ENCODE measurements around the gene KATNBL1. TPM values are rescaled to one million over a fixed set of nuclear protein-coding genes. Genes with fewer than 3 reads are reported as not detected.

KATNBL1 gene
- total RNA-seq, 3 donors from 2014 or later = 42.8 to 52.6 (median 46.2) TPM

- no peak for TF ChIP-seq CTCF (IDR thresholded peaks at IDR 0.05)
- no peak for ATAC-seq
- intact Hi-C loops (cut with DNase I, micrococcal nuclease) = no loop called here
Observed at GRCh38 chr15:34239151-34239808, 29.4 kb upstream of the KATNBL1 start.

GRCh38 chr15:34233614-34234013 is 23.7 kb upstream of the KATNBL1 start:
- DNase-seq (no peak), ATAC-seq (no peak)
- no peaks in the 10 kb centered on the region for H3K4me1 ChIP-seq (ENCODE audit: low read depth)
- H3K9me3 ChIP-seq = no peaks in the 10 kb centered on the region
- no peak for TF ChIP-seq CTCF (IDR thresholded peaks at IDR 0.05)
- intact Hi-C loops (cut with DNase I, micrococcal nuclease) = no loop called here
- peaks cover 12% of the 10 kb centered on the region for H3K36me3 ChIP-seq (ENCODE audit: low read depth)
- no peak overlapping the region for H3K4me3 ChIP-seq

More at GRCh38 chr15:34239151-34239808, 29.4 kb upstream of the KATNBL1 start:
- DNase-seq = no peak
- Histone ChIP-seq H3K9me3 (no peaks in the 10 kb centered on the region), H3K4me3 (no peak overlapping the region), H3K36me3 (ENCODE audit: low read depth) (peaks cover 8% of the 10 kb centered on the region), H3K4me1 (ENCODE audit: low read depth) (no peaks in the 10 kb centered on the region)

- TF ChIP-seq CTCF (IDR thresholded peaks at IDR 0.05) = no peak
- intact Hi-C loops (cut with DNase I, micrococcal nuclease) = loop anchor here in 1 of 2 donors (5.0 kb wide), 1 partner anchor 122 kb away; the partner anchor contains the start of genes EMC7 and PGBD4
- Histone ChIP-seq H3K36me3 (ENCODE audit: low read depth) (no peaks in the 10 kb centered on the region), H3K9me3 (no peaks in the 10 kb centered on the region), H3K4me3 (peak overlapping the region; percentile 77), H3K4me1 (ENCODE audit: low read depth) (peaks cover 6% of the 10 kb centered on the region)
- ATAC-seq (no peak), DNase-seq (peak in 2 of 3 donors; percentile 25 to 43)
Observed at GRCh38 chr15:34223904-34224596, 14.2 kb upstream of the KATNBL1 start.

- intact Hi-C loops (cut with DNase I, micrococcal nuclease) = loop anchor here (10.0 kb wide), 2 partner anchors 113 to 153 kb away; partner anchors contain the start of genes EMC7 (in 1 of the 2) and PGBD4 (in 1 of the 2)
- H3K4me1 ChIP-seq (ENCODE audit: low read depth) = no peaks in the 10 kb centered on the region
- DNase-seq (no peak), ATAC-seq (no peak)
- H3K4me3 ChIP-seq = no peak overlapping the region
- H3K36me3 ChIP-seq (ENCODE audit: low read depth) = no peaks in the 10 kb centered on the region
- no peak for TF ChIP-seq CTCF (IDR thresholded peaks at IDR 0.05)
- H3K9me3 ChIP-seq = no peaks in the 10 kb centered on the region
Observed at GRCh38 chr15:34217587-34218225, 7.8 kb upstream of the KATNBL1 start.

GRCh38 chr15:34216527-34217270 is 6.8 kb upstream of the KATNBL1 start:
- no peaks in the 10 kb centered on the region for H3K9me3 ChIP-seq
- no peak for TF ChIP-seq CTCF (IDR thresholded peaks at IDR 0.05)
- no peak for DNase-seq
- no peaks in the 10 kb centered on the region for H3K4me1 ChIP-seq (ENCODE audit: low read depth)
- ATAC-seq = no peak
- H3K36me3 ChIP-seq (ENCODE audit: low read depth) = no peaks in the 10 kb centered on the region
- intact Hi-C loops (cut with DNase I, micrococcal nuclease) = loop anchor here (10.0 kb wide), 2 partner anchors 112 to 152 kb away; partner anchors contain the start of genes EMC7 (in 1 of the 2) and PGBD4 (in 1 of the 2)
- no peak overlapping the region for H3K4me3 ChIP-seq
